ENCODE results near the gene MAST2.

The MAST2 gene

GRCh38 chr1:46076343-46076742, 272.9 kb downstream of the MAST2 start:
- no peak for DNase-seq

- DNase-seq, result no peak
Observed at GRCh38 chr1:46077644-46078043, 274.2 kb downstream of the MAST2 start.

GRCh38 chr1:46080257-46080656, 276.8 kb downstream of the MAST2 start:
- DNase-seq, result no peak

- no peak for DNase-seq
Observed at GRCh38 chr1:46081206-46081605, 277.8 kb downstream of the MAST2 start.

- no peak for DNase-seq
Observed at GRCh38 chr1:46081619-46082018, 278.2 kb downstream of the MAST2 start.

GRCh38 chr1:46083579-46083978, 280.2 kb downstream of the MAST2 start:
- DNase-seq, result no peak

- DNase-seq, result no peak
Observed at GRCh38 chr1:46084553-46085451, 281.4 kb downstream of the MAST2 start.
